ENCODE results near the gene ZBTB43.

DNA sequence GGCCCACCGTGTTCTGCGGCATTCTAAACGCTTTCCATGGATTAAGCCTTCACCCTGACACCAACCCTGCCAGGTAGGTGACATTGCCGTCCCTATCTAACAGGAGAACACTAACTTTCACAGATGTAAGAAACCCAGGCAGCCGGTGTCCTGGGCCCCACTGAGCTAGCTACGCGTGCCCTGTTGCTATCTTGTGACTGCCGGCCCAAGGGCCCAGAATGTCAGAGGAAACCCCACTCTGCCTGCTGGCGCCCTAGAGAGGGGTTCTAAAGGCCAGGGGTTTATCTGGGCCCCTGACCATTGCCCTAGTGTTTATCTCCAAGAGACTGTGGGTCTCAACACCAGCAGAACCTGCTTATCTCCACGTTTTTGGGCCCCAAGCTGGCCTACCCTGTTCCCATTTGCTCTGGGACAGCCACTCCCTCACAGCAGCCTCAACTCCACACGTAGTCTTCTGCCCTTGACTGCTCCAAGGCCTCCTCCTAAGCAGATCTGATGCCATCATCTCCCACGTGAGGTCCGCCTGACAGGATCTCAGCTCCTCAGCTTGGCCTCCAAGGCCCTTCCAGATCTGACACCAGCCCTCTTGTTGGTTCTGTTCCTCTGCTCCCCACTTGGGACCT lies 37.5 kb downstream of the ZBTB43 start:
- TF ChIP-seq CTCF (conservative IDR thresholded peaks at IDR 0.05; ENCODE audit: low read length): no peak
- no peak for TF ChIP-seq EZH2phosphoT487 (IDR thresholded peaks at IDR 0.05; ENCODE audit: borderline replicate concordance)
